WI38 (cell line): ENCODE measurements around the gene CCRL2.

Experiments used
- H3K4me3 ChIP-seq: 2 replicates; pipeline ENCODE4 v1.5.1; 2011; ENCODE audit warnings: low read depth, mild to moderate bottlenecking, control low read depth, low read length
- TF ChIP-seq, protein P1 (sequence below): IDR thresholded peaks from 2 replicates; pipeline ENCODE4 v1.5.1; 2012; ENCODE audit warnings: low read depth, mild to moderate bottlenecking, control low read depth, low read length

CCRL2 gene

DNA sequence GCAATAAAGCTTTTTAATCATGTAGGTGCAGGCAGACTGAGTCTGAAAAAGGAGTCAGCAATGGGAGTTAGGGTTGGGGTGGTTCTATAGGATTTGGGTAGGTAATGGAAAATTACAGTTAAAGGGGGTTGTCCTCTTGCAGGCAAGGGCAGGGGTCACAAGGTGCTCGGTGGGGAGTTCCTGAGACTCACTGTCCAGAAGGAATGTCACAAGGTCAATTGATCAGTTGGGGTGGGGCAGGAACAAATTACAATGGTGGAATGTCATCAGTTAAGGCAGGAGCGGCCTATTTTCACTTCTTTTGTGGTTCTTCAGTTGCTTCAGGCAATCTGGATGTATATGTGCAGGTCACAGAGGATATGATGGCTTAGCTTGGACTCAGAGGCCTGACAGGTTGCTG, 14.0 kb upstream of the CCRL2 start:
- TF ChIP-seq, protein P1, sequence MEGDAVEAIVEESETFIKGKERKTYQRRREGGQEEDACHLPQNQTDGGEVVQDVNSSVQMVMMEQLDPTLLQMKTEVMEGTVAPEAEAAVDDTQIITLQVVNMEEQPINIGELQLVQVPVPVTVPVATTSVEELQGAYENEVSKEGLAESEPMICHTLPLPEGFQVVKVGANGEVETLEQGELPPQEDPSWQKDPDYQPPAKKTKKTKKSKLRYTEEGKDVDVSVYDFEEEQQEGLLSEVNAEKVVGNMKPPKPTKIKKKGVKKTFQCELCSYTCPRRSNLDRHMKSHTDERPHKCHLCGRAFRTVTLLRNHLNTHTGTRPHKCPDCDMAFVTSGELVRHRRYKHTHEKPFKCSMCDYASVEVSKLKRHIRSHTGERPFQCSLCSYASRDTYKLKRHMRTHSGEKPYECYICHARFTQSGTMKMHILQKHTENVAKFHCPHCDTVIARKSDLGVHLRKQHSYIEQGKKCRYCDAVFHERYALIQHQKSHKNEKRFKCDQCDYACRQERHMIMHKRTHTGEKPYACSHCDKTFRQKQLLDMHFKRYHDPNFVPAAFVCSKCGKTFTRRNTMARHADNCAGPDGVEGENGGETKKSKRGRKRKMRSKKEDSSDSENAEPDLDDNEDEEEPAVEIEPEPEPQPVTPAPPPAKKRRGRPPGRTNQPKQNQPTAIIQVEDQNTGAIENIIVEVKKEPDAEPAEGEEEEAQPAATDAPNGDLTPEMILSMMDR: no peak
- H3K4me3 ChIP-seq: no peak overlapping the region

GRCh38 chr3:46393554-46394434, 13.3 kb upstream of the CCRL2 start:
- TF ChIP-seq, protein P1: no peak
- no peak overlapping the region for H3K4me3 ChIP-seq

DNA sequence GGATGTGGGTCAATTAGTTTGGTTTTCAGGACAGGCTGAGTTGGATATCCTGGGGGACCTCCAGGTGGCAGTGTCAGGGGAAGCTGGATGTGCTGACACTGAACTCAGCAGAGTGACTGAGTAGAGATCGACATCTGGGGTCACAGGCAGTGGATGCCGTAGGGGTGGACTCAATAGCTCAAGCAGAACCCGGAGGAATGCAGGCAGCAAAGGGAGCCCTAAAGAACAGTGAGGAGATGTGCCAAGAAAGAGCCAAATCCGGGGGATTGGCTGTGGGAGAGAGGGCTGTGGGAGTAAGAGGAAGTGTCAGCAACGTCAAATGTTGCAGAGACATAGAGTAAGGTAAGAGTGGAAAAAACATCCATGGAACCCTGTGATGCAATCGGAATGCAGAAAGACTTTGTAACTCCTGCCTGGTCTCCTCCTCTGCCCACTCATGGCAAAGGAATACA, 11.8 kb upstream of the CCRL2 start:
- H3K4me3 ChIP-seq: no peak overlapping the region
- TF ChIP-seq, protein P1: no peak

- TF ChIP-seq, protein P1: no peak
- no peak overlapping the region for H3K4me3 ChIP-seq
Measured at GRCh38 chr3:46395766-46396530, 11.1 kb upstream of the CCRL2 start.

- no peak overlapping the region for H3K4me3 ChIP-seq
- TF ChIP-seq, protein P1: no peak
Measured at GRCh38 chr3:46397111-46397510, 9.9 kb upstream of the CCRL2 start.

GRCh38 chr3:46398186-46398955, 8.7 kb upstream of the CCRL2 start:
- H3K4me3 ChIP-seq: no peak overlapping the region
- TF ChIP-seq, protein P1: no peak
